ENCODE measurements around the gene ARPP19. TPM values are rescaled to one million over a fixed set of nuclear protein-coding genes. Genes with fewer than 3 reads are reported as not detected.
A peak's percentile ranks its signal among the peaks of the same experiment; 100 is the strongest.

Gene ARPP19
- total RNA-seq, 1 experiment from 2014 or later = 163 TPM

GRCh38 chr15:52529341-52529924 lies 39.4 kb downstream of the ARPP19 start:
- no peaks in the 10 kb centered on the region for H3K9me3 ChIP-seq (ENCODE audit: control insufficient read depth in 1 of 2, insufficient read depth in 1 of 2, low read depth in 1 of 2, low read length in 2 of 2)
- POLR2A ChIA-PET = no interaction called here
- H3K79me2 ChIP-seq (ENCODE audit: insufficient read depth, low read length) = no peaks in the 10 kb centered on the region; the same call in 1 of the 2 replicates
- intact Hi-C loops (cut with micrococcal nuclease) = no loop called here
- H3K27me3 ChIP-seq (ENCODE audit: insufficient read depth, low read length) = no peaks in the 10 kb centered on the region
- no peak for TF ChIP-seq CBX3 (IDR thresholded peaks at IDR 0.05; ENCODE audit: low read depth)
- TF ChIP-seq ZNF274 (IDR thresholded peaks at IDR 0.05; ENCODE audit: low read depth, low read length) = no peak
- no peak for TF ChIP-seq FOSL1 (IDR thresholded peaks at IDR 0.05; ENCODE audit: low read depth)
- TF ChIP-seq CEBPB (IDR thresholded peaks at IDR 0.05; ENCODE audit: low read depth) = no peak
- TF ChIP-seq EZH2phosphoT487 (IDR thresholded peaks at IDR 0.05; ENCODE audit: borderline replicate concordance) = no peak
- no peak for TF ChIP-seq ZBTB33 (IDR thresholded peaks at IDR 0.05; ENCODE audit: extremely low read depth, insufficient replicate concordance, low read length)
- TF ChIP-seq SP1 (IDR thresholded peaks at IDR 0.05; ENCODE audit: low read depth) = no peak
- no peak for TF ChIP-seq MAX (IDR thresholded peaks at IDR 0.05)
- no peak for TF ChIP-seq TCF7L2 (IDR thresholded peaks at IDR 0.05; ENCODE audit: borderline replicate concordance, extremely low read depth, insufficient read depth, insufficient read length)
- no peak for TF ChIP-seq EGR1 (IDR thresholded peaks at IDR 0.05; ENCODE audit: low read depth)
- TF ChIP-seq CTCF (IDR thresholded peaks at IDR 0.05 in 2 of 3, conservative IDR thresholded peaks at IDR 0.05 in 1 of 3; ENCODE audit: borderline replicate concordance in 1 of 3, insufficient read depth in 1 of 3, low read depth in 2 of 3, low read length in 2 of 3) = no peak
- no peak for TF ChIP-seq JUND (IDR thresholded peaks at IDR 0.05)
- no peak for TF ChIP-seq RAD21 (IDR thresholded peaks at IDR 0.05; ENCODE audit: low read depth)
- no peak for TF ChIP-seq SRF (IDR thresholded peaks at IDR 0.05; ENCODE audit: low read depth)
- TF ChIP-seq ELF1 (IDR thresholded peaks at IDR 0.05; ENCODE audit: borderline replicate concordance, low read depth) = no peak
- no peak for TF ChIP-seq EZH2 (IDR thresholded peaks at IDR 0.05)
- no peak for TF ChIP-seq ATF3 (IDR thresholded peaks at IDR 0.05)
- no peak for TF ChIP-seq POLR2AphosphoS5 (IDR thresholded peaks at IDR 0.05; ENCODE audit: low read depth, low read length)
- ATAC-seq (peak; percentile 47; the same call in 1 of the 2 replicates), DNase-seq (ENCODE audit: low read depth, low spot score) (no peak)
- H3K27ac ChIP-seq (ENCODE audit: low read depth, low read length) = peak overlapping the region; percentile 71
- CTCF ChIA-PET = no interaction called here
- H3K4me2 ChIP-seq (ENCODE audit: low read length) = peak overlapping the region; percentile 86
- H3K36me3 ChIP-seq (ENCODE audit: control insufficient read depth in 1 of 2, insufficient read depth in 2 of 2, low read length in 2 of 2) = no peaks in the 10 kb centered on the region
- no peaks in the 10 kb centered on the region for H4K20me1 ChIP-seq (ENCODE audit: insufficient read depth)
- no peaks in the 10 kb centered on the region for H3K9me2 ChIP-seq (ENCODE audit: insufficient read depth)
- H3K4me3 ChIP-seq (replicated peaks in 1 of 2; ENCODE audit: low read depth in 1 of 2, low read length in 2 of 2) = peak overlapping the region; percentile 48 to 77
- peaks cover 2 to 21% of the 10 kb centered on the region in 2 experiments; a peak in 3 of 4 replicates for H3K4me1 ChIP-seq (ENCODE audit: control insufficient read depth in 1 of 2, insufficient read depth in 2 of 2, low read length in 2 of 2)
- RAD21 ChIA-PET (ENCODE audit: low non-redundant PET in 1 of 2, low total read pairs in 2 of 2, uncharacterized antibody in 2 of 2, unreplicated experiment in 2 of 2) = no interaction called here
- TSS peak; percentile 50 for BruUV-seq (replicated peaks)
- peak overlapping the region; percentile 97 for H2AFZ ChIP-seq (ENCODE audit: low read depth, low read length, poor library complexity, severe bottlenecking)
- H3K9ac ChIP-seq (ENCODE audit: low read length) = peak overlapping the region; percentile 59

Measured in HCT116 (cell line).